Measurements from ENCODE around the gene DCC. TPM values are rescaled to one million over a fixed set of nuclear protein-coding genes. Genes with fewer than 3 reads are reported as not detected.

Gene DCC
- total RNA-seq, 1 donor from 2014 or later, result not detected

DNA sequence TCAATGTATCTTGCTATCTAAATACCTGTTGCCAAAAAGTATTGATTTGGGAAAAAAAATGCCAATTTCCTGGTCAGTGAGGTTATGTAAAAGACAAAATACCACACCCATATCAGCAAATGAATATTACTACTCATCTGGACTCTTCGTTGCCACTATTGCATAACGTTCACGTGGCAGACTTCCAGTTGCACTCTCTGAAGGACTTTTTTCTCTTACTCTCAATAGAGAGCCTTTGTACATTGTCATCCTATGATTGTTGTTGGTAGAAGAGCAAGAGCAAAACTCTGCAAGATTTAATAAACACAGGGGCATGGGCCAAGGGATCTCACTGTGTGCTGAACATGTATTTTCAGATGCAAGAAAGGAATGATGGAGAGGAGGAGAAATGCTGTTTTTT is 1194.7 kb downstream of the DCC start:
- ATAC-seq (ENCODE audit: poor library complexity), result peak; percentile 85
- DNase-seq, result peak; percentile 49
- intact Hi-C loops (cut with DNase I), result no loop called here

DNA sequence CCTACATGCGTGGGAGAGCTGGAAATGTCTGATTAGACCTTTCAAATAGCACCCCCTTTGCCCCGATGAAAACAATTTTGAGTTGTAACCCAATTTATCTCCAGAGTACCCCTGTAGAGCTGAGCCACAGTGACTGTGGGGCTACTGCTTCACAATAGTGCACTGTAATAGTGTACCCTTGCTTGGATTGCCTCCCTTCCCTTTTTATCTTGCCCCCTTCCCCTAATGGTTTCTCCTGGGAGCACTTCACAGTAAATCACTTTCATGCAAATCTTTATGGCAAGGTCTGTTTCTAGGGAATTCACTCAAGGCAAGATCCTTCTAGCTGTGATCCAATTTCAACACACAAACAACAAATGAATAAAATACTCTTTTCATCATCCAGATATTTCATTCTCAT is 1196.9 kb downstream of the DCC start:
- no peak for ATAC-seq (ENCODE audit: poor library complexity)
- intact Hi-C loops (cut with DNase I), result no loop called here
- DNase-seq, result no peak

DNA sequence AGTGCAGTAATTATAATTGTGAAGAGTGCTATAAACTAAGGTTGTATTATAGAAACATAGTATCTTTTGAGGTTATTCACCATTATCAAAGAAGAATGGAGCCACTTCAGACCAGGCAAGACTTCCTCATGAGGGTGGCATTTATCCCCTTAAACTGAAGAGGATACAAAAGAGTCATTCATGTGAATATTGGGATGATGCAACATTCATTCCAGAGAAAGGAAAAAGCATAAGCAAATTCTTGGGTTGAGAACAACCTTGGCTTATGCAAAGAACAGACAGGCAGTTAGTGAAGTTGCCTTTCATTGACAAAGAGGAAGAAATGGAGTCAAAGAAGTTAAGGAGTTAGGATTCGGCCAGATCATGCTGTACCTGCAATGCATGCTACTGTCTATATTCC is 1201.9 kb downstream of the DCC start:
- DNase-seq (no peak), ATAC-seq (ENCODE audit: poor library complexity) (no peak)
- intact Hi-C loops (cut with DNase I), result no loop called here

DNA sequence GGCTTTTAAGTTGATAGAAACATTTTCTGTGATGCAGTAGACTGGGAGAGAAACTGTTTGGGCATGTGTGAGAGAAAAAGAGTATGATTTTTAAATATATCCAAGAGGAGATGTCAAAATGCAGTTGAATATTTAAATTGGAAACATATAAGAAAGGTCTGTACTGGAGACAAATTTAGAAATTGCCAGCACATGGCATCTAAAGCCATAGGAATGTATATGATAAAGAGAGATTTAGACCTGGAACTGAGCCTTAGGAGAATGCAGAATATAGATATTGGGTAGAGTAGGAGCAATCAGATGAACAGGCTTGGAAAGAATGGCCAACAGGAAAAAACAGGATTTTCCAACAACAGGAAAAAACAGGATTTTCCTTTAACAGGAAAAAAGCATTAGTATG is 1203.7 kb downstream of the DCC start:
- no peak for DNase-seq
- intact Hi-C loops (cut with DNase I), result no loop called here
- no peak for ATAC-seq (ENCODE audit: poor library complexity)

DNA sequence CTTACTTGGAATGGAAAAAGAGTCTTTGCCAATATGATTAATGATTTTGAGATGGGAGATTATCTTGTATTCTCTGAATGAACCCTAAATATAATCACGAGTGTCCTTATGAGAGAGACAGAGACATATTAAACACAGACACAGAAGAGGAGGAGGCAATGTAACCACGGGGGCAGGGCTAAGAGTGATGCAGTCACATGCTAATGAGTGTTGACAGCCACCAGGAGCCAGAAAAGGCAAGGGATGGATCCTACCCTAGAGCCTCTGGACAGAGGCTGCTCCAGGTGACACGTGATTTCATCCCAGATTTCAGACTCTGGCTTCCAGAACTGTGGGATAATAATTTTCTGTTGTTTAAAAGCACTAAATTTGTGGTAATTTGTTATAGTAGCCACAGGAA is 1204.9 kb downstream of the DCC start:
- DNase-seq (no peak), ATAC-seq (ENCODE audit: poor library complexity) (no peak)
- intact Hi-C loops (cut with DNase I), result no loop called here

DNA sequence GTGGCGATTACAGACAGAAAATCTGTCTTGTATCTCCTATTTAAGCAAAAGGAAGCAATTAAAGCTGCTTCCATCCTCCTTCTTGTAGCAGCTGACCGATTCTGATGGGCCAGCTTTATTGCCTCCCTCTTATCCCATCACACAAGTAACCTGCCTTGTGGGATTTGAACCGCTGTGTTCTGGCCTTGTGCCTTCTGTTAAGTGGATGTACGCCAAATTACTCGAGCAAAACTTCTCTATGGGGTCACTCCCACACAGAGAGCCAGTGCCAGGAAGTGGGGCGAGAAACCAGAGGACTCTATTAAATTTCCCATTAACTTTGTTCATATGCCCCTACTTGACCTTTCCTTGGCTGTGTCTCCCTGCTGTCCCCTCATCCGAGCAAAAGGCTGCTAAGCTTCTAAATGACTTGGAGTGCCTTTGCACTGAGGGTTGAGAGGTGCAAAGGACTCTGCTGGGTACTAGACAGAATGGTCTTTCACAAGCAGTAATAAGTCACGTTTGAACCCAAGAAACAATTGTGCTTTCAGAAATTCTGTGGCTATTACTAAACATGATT is 1212.0 kb downstream of the DCC start:
- ATAC-seq (ENCODE audit: poor library complexity) (peak; percentile 79), DNase-seq (peak; percentile 65)
- intact Hi-C loops (cut with DNase I), result no loop called here

DNA sequence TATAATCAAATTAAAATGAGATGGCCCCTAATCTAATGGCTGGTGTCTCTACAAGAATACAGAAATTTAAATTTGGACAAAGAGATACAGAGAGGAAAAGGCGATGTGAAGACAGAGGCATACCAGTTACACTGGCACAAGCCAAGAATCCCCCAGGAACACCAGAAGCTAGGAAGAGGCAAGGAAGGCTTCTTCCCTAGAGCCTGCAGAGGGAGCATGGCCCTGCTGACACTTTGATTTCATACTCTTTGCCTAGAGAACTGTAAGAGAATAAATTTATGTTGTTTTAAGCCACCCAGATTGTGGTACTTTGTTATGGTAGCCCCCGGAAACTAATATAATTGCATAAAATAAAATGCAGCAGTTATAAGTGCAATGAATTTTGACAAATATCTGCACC is 1213.0 kb downstream of the DCC start:
- ATAC-seq (ENCODE audit: poor library complexity) (no peak), DNase-seq (no peak)
- intact Hi-C loops (cut with DNase I), result no loop called here

DNA sequence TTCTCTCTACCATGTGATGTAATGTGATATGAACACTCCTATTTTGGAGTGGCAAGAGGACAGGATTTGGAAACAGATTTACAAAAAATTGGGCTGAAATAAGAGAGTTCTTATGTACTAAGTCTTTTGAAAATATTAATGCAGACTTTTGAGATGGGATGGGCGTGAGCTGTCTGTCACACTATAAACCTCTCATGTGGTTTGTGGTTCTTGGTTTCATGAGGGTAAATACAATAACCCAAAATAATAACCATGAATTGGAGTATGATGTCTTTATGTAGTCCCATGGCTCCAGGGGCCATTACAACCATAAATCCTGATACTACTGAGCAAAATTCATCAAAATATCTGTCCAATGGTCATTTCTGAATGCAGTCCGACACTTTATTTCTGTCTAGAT is 1216.5 kb downstream of the DCC start:
- intact Hi-C loops (cut with DNase I), result no loop called here

DNA sequence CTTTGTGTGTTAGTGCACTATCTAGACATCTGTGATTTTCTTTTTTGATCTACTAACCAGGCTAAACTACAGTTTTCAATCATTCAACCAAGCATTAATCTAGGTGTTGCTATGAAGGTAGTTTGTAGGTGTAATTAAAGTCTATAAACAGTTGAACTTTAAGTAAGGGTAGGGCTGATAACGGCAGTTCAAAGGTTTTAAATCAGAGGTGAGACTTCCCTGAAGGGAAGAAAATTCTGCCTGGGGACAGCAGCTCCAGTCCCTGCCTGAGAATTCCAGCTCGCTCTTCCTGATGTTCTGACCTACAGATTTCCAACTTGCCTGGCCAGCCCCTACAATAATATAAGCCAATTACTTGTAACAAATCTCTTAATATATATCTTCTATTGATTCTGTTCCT is 1220.5 kb downstream of the DCC start:
- ATAC-seq (ENCODE audit: poor library complexity) (no peak), DNase-seq (no peak)
- intact Hi-C loops (cut with DNase I), result no loop called here

More for the DNA sequence above, 1216.5 kb downstream of the DCC start:
- ATAC-seq (ENCODE audit: poor library complexity), result no peak
- no peak for DNase-seq

DNA sequence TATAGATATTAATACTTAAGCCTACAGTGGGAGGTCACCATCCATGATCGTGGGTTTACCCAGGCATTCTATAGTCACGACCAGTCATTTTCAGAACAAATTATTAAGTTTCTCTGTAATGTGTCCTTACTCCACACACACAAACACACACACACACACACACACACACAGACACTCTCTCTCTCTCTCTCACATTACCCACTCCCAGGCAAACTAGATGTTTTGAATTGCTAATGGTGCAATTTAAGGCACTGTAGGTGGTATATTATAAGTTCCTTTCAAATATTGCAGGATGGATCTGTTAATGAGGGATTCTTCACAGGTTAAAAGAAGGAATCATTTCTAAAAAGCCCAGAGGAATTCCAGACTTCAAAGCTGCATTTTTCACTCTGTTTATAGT is 1226.6 kb downstream of the DCC start:
- no peak for ATAC-seq (ENCODE audit: poor library complexity)
- intact Hi-C loops (cut with DNase I), result no loop called here

DNA sequence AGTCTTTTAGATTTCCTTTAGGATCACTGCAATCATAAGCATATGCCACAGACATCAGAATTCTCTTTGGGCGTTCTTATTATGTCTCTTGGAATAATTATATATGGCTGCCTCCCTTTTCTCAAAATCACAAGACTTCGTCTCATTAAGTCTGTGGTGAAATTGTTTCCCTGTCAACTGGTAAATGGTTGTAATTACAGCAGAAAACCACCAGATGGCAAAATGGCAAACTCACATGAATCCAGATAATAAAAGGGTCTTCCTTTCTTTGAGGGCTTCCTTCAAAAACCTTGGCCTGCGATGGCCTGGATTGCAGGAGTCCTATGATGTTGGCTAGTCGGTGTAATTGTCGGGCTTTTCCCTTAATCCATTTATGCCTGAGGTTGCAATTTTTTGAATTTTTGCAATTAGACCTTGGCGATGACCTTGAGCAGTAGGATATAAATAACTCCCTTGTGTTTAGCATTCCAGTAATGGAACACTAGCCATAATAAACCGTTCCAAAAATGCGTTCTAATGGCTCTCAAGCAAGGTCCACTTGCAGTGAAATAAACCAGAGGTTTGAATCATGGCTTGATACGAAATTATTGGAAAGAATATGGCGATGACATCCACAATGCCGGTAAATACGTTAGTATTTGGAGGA is 1228.1 kb downstream of the DCC start:
- intact Hi-C loops (cut with DNase I), result no loop called here
- peak; percentile 74 for ATAC-seq (ENCODE audit: poor library complexity)
- no peak for DNase-seq

More for the DNA sequence above, 1226.6 kb downstream of the DCC start:
- DNase-seq, result no peak

Small RNA genes within 50 kb of the gene (microRNA-seq; reads per million reads assigned to microRNA genes)
- not detected for gene MIR4528
